KMS-11 (cell line): ENCODE results near the gene SYNE4.

Experiments
- H2AFZ ChIP-seq: fragments of 200-600 bp; sonication (generic); 2 replicates; pipeline ENCODE4 v1.6.1; 2016; ENCODE audit warnings: antibody characterized with exemption, mixed run types, low read depth
- H3K27ac ChIP-seq: fragments of 200-600 bp; sonication (generic); 2 replicates; pipeline ENCODE4 v1.6.1; 2016; ENCODE audit warnings: mild to moderate bottlenecking, mixed run types
- H3K27me3 ChIP-seq: fragments of 200-600 bp; sonication (generic); 2 replicates; pipeline ENCODE4 v1.6.1; 2017; ENCODE audit warnings: mild to moderate bottlenecking, low read depth, mixed run types, moderate library complexity; ENCODE audit not compliant: insufficient read depth
- H3K36me3 ChIP-seq: fragments of 200-600 bp; sonication (generic); 2 replicates; pipeline ENCODE4 v1.6.1; 2017; ENCODE audit warnings: mild to moderate bottlenecking, mixed run types; ENCODE audit not compliant: insufficient read depth
- H3K4me1 ChIP-seq: fragments of 200-600 bp; sonication (generic); 2 replicates; pipeline ENCODE4 v1.6.1; 2016; ENCODE audit warnings: mild to moderate bottlenecking, low read depth, mixed run types; ENCODE audit not compliant: poor library complexity, severe bottlenecking
- H3K4me2 ChIP-seq: fragments of 200-600 bp; sonication (generic); 2 replicates; pipeline ENCODE4 v1.7.0; 2016; ENCODE audit warnings: mild to moderate bottlenecking, mixed run types
- H3K4me3 ChIP-seq: fragments of 200-600 bp; sonication (generic); IDR thresholded peaks from 2 replicates; pipeline ENCODE4 v1.6.1; 2017; ENCODE audit warnings: low read depth, low read length, mixed read lengths; ENCODE audit not compliant: insufficient read depth
- H3K79me2 ChIP-seq: fragments of 200-600 bp; sonication (generic); 2 replicates; pipeline ENCODE4 v1.6.1; 2016; ENCODE audit warnings: low read depth, mixed run types; ENCODE audit not compliant: insufficient read depth
- H3K9ac ChIP-seq: fragments of 200-600 bp; sonication (generic); 2 replicates; pipeline ENCODE4 v1.6.1; 2016; ENCODE audit warnings: mild to moderate bottlenecking, mixed run types
- H4K20me1 ChIP-seq: fragments of 200-600 bp; sonication (generic); 2 replicates; pipeline ENCODE4 v1.6.1; 2016; ENCODE audit warnings: mild to moderate bottlenecking, mixed run types; ENCODE audit not compliant: insufficient read depth
- CTCF ChIP-seq: fragments of 200-600 bp; sonication (generic); conservative IDR thresholded peaks from 2 replicates; pipeline ENCODE4 v1.6.1; 2017; ENCODE audit warnings: low read depth, mild to moderate bottlenecking, antibody characterized with exemption, low read length, moderate library complexity, mixed read lengths

SYNE4 gene

GRCh38 chr19:35991731-35992450, 16.7 kb downstream of the SYNE4 start:
- Histone ChIP-seq H3K9ac (no peak overlapping the region), H3K27me3 (peaks cover 6% of the 10 kb centered on the region; the same call in 1 of the 2 replicates)
- TF ChIP-seq CTCF: no peak

DNA sequence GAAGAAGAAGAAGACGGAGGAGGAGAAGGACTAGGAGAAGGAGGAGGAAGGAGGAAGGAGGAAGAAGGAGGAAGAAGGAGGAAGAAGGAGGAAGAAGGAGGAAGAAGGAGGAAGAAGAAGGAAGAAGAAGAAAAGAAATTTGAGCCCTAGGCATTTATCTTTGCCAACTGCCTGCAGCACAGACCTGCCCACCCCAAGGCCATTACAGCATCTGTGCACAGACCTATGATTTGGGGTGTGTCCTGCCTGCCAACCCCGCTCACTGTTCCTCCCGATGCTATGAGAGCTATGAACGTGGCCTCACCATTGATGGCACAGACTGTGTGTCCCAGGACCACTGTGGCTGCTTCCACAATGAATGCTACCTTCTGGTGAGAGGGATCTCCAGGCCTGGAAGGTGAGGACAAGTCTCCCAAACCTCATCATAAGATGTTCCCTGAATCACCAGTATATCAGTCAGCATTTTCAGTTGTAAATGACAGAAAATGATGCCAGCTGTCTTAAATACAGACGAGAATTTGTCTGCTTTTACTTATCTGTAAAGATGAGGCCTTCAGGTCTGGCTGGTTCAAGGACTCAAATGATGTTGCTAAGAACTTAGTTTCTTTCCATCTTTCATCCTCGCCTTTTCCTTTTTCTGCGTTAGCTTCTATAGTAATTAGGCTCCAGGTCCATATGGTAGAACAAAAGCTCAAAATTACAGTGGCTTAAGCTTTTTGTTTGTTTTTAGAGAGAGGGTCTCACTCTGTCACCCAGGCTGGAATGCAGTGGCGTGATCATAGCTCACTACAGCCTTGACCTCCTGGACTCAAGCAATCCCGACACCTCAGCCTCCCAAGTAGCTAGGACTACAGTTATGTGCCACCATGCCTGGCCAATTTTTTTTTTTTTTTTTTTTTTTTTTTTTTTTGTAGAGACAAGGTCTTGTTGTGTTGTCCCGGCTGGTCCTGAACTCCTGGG, 17.6 kb downstream of the SYNE4 start:
- peaks cover under 1% of the 10 kb centered on the region for H3K4me1 ChIP-seq
- H3K79me2 ChIP-seq: peaks cover 7% of the 10 kb centered on the region
- H3K36me3 ChIP-seq: no peaks in the 10 kb centered on the region
- H3K4me2 ChIP-seq: no peak overlapping the region
- peaks cover 10% of the 10 kb centered on the region; the same call in 1 of the 2 replicates for H3K27me3 ChIP-seq
- H3K27ac ChIP-seq: no peak overlapping the region
- no peak overlapping the region for H3K9ac ChIP-seq
- no peak overlapping the region for H3K4me3 ChIP-seq
- no peak for TF ChIP-seq CTCF
- H4K20me1 ChIP-seq: no peaks in the 10 kb centered on the region
- no peak overlapping the region for H2AFZ ChIP-seq

More at GRCh38 chr19:35991731-35992450, 16.7 kb downstream of the SYNE4 start:
- Histone ChIP-seq H4K20me1 (no peaks in the 10 kb centered on the region), H3K4me2 (no peak overlapping the region), H3K4me3 (no peak overlapping the region), H3K36me3 (no peaks in the 10 kb centered on the region), H3K79me2 (peaks cover 16% of the 10 kb centered on the region), H3K4me1 (peaks cover 8% of the 10 kb centered on the region), H3K27ac (no peak overlapping the region), H2AFZ (no peak overlapping the region)

DNA sequence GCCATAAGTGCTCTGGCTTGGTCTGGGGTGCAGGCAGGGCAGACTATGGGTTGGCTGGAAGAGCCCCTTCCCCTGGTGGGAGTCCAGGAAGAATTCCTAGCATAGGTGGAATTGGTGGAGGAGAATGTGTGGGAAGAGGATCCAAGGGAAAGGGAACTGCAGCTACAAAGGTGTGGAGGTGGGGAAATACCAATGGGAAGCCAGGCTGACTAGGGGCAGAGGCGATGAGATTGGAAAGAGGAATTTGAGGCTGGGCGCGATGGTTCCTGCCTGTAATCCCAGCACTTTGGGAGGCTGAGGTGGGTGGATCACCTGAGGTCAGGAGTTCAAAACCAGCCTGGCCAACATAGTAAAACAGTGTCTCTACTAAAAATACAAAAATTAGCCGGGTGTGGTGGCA, 18.5 kb downstream of the SYNE4 start:
- H3K36me3 ChIP-seq: no peaks in the 10 kb centered on the region

More for the DNA sequence above, 18.5 kb downstream of the SYNE4 start:
- Histone ChIP-seq H3K79me2 (no peaks in the 10 kb centered on the region), H3K4me3 (no peak overlapping the region), H3K4me2 (no peak overlapping the region), H4K20me1 (no peaks in the 10 kb centered on the region), H3K27me3 (peaks cover 10% of the 10 kb centered on the region; the same call in 1 of the 2 replicates), H3K4me1 (no peaks in the 10 kb centered on the region), H3K9ac (no peak overlapping the region), H3K27ac (no peak overlapping the region), H2AFZ (no peak overlapping the region)
- TF ChIP-seq CTCF: no peak
